ENCODE measurements around the gene SDF2L1. TPM values are rescaled to one million over a fixed set of nuclear protein-coding genes. Genes with fewer than 3 reads are reported as not detected.
A peak's percentile ranks its signal among the peaks of the same experiment; 100 is the strongest.

Gene SDF2L1
- total and polyA plus RNA-seq, 9 of the 15 experiments (the other 6 are each of a cell fraction or from before 2014, with no cell fraction given), result 15.1 to 989 (median 124) TPM

- no peak for TF ChIP-seq SAP30 (IDR thresholded peaks at IDR 0.05; ENCODE audit: borderline replicate concordance, insufficient read depth, low read depth, low read length, poor library complexity, severe bottlenecking)
Observed at GRCh38 chr22:21634081-21634480, 8.0 kb upstream of the SDF2L1 start (continued).

GRCh38 chr22:21634844-21635243 lies 7.3 kb upstream of the SDF2L1 start:
- CTCF ChIA-PET (ENCODE audit: low intra/inter-chr PET ratio), result no interaction called here
- POLR2A ChIA-PET, result interaction anchor here (0.6 to 76.8 kb wide), 8 partner anchors 15 to 1322 kb away, joined by 3 to 4622 read pairs (median 3); partner anchors contain the start of genes CCDC116, SDF2L1 and YDJC
- Histone ChIP-seq H3K9me1 (ENCODE audit: control insufficient read depth, insufficient read depth, low read length) (peaks cover 9% of the 10 kb centered on the region), H3K4me2 (ENCODE audit: insufficient read depth, low read length) (no peak overlapping the region), H3K79me2 (ENCODE audit: control insufficient read depth, insufficient read depth, low read length) (peaks cover 10% of the 10 kb centered on the region), H4K20me1 (replicated peaks; ENCODE audit: control insufficient read depth, insufficient read depth, low read length) (no peaks in the 10 kb centered on the region), H3K9me3 (replicated peaks; ENCODE audit: control insufficient read depth, insufficient read depth, low read depth, low read length) (no peaks in the 10 kb centered on the region), H2AFZ (ENCODE audit: low read depth, low read length) (no peak overlapping the region), H3K27me3 (ENCODE audit: control insufficient read depth in 2 of 2, insufficient read depth in 2 of 2, low read length in 2 of 2) (no peaks in the 10 kb centered on the region), H3K9ac (ENCODE audit: insufficient read depth in 1 of 2, low read depth in 2 of 2, low read length in 2 of 2) (peak overlapping the region in 1 of 2 experiments; percentile 79; a peak in 2 of 4 replicates), H3K36me3 (ENCODE audit: control insufficient read depth, insufficient read depth, low read length) (no peaks in the 10 kb centered on the region; the same call in 2 of the 3 replicates), H3K4me1 (replicated peaks in 1 of 2; ENCODE audit: control insufficient read depth in 2 of 2, insufficient read depth in 2 of 2, low read length in 2 of 2) (peaks cover 32 to 78% of the 10 kb centered on the region in 2 experiments; a peak in 4 of 5 replicates), H3K4me3 (no peak overlapping the region), H3K27ac (ENCODE audit: extremely low read depth, low read depth, low read length) (no peak overlapping the region)
- intact Hi-C loops (cut with micrococcal nuclease) (loop anchor here (10.0 kb wide), 1 partner anchor 920 kb away; the partner anchor contains the start of gene PRAME), in situ Hi-C loops (cut with MboI) (loop anchor here (25.0 kb wide), 1 partner anchor 498 kb away; no protein-coding TSS in a partner anchor)
- FAIRE-seq (no peak), ATAC-seq (no peak), DNase-seq (ENCODE audit: extremely low read depth in 1 of 4, low spot score in 3 of 4) (no peak)
- WGBS (ENCODE audit: insufficient coverage, low coverage, missing lambda C conversion rate), result 66% methylated on average over 19 of the region's 19 CpGs
- no TSS peak for BruUV-seq (replicated peaks)
- TF ChIP-seq CTCF (IDR thresholded peaks at IDR 0.05 in 2 of 3, conservative IDR thresholded peaks at IDR 0.05 in 1 of 3; ENCODE audit: insufficient read depth in 2 of 3, low read depth in 1 of 3, low read length in 3 of 3), result 0 out of 6 replicates have a peak, but pooled peaks of 1 of the 3 experiments have one; percentile 3
- TF ChIP-seq E4F1 (CRISPR knock-in tag; IDR thresholded peaks at IDR 0.05; ENCODE audit: borderline replicate concordance), result no peak
- 0 out of 2 replicates have a peak, but pooled peaks have one; percentile 34 for TF ChIP-seq CHD2 (IDR thresholded peaks at IDR 0.05; ENCODE audit: low read depth, low read length)
- TF ChIP-seq, protein P1, sequence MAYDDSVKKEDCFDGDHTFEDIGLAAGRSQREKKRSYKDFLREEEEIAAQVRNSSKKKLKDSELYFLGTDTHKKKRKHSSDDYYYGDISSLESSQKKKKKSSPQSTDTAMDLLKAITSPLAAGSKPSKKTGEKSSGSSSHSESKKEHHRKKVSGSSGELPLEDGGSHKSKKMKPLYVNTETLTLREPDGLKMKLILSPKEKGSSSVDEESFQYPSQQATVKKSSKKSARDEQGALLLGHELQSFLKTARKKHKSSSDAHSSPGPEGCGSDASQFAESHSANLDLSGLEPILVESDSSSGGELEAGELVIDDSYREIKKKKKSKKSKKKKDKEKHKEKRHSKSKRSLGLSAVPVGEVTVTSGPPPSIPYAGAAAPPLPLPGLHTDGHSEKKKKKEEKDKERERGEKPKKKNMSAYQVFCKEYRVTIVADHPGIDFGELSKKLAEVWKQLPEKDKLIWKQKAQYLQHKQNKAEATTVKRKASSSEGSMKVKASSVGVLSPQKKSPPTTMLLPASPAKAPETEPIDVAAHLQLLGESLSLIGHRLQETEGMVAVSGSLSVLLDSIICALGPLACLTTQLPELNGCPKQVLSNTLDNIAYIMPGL (CRISPR knock-in tag; IDR thresholded peaks at IDR 0.05), result 0 out of 2 replicates have a peak, but pooled peaks have one; percentile 18
- TF ChIP-seq, protein P2, sequence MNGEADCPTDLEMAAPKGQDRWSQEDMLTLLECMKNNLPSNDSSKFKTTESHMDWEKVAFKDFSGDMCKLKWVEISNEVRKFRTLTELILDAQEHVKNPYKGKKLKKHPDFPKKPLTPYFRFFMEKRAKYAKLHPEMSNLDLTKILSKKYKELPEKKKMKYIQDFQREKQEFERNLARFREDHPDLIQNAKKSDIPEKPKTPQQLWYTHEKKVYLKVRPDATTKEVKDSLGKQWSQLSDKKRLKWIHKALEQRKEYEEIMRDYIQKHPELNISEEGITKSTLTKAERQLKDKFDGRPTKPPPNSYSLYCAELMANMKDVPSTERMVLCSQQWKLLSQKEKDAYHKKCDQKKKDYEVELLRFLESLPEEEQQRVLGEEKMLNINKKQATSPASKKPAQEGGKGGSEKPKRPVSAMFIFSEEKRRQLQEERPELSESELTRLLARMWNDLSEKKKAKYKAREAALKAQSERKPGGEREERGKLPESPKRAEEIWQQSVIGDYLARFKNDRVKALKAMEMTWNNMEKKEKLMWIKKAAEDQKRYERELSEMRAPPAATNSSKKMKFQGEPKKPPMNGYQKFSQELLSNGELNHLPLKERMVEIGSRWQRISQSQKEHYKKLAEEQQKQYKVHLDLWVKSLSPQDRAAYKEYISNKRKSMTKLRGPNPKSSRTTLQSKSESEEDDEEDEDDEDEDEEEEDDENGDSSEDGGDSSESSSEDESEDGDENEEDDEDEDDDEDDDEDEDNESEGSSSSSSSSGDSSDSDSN (IDR thresholded peaks at IDR 0.05; ENCODE audit: borderline replicate concordance in 1 of 2, low read depth in 2 of 2, low read length in 2 of 2), result no peak
- no peak for TF ChIP-seq NONO (IDR thresholded peaks at IDR 0.05; ENCODE audit: low read depth in 2 of 2, low read length in 1 of 2)
